ENCODE measurements around the gene PROSER2.

PROSER2 gene

DNA sequence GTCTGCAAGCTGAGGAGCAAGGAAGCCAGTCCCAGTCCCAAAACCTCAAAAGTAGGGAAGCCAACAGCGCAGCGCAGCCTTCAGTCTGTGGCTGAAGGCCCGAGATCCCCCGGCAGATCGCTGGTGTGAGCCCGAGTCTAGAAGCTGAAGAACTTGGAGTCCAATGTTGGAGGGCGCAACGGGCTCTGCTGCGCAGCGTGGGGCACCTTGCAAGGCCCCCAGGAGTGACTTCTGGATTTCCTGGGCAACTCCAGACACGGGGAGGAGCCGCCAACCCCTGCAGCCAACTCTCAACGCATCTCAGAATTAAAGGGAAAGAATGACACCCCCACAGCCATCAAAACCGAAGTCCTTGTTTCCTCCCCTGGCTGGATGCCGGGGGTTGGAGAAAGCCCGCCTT lies 18.8 kb upstream of the PROSER2 start:
- no peak overlapping the region for H3K4me3 ChIP-seq (ENCODE audit: low read depth, low read length)
- TF ChIP-seq, protein P1, sequence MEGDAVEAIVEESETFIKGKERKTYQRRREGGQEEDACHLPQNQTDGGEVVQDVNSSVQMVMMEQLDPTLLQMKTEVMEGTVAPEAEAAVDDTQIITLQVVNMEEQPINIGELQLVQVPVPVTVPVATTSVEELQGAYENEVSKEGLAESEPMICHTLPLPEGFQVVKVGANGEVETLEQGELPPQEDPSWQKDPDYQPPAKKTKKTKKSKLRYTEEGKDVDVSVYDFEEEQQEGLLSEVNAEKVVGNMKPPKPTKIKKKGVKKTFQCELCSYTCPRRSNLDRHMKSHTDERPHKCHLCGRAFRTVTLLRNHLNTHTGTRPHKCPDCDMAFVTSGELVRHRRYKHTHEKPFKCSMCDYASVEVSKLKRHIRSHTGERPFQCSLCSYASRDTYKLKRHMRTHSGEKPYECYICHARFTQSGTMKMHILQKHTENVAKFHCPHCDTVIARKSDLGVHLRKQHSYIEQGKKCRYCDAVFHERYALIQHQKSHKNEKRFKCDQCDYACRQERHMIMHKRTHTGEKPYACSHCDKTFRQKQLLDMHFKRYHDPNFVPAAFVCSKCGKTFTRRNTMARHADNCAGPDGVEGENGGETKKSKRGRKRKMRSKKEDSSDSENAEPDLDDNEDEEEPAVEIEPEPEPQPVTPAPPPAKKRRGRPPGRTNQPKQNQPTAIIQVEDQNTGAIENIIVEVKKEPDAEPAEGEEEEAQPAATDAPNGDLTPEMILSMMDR (IDR thresholded peaks at IDR 0.05; ENCODE audit: low read depth, low read length, missing control alignments): no peak
- no peak for DNase-seq (ENCODE audit: low read depth)

DNA sequence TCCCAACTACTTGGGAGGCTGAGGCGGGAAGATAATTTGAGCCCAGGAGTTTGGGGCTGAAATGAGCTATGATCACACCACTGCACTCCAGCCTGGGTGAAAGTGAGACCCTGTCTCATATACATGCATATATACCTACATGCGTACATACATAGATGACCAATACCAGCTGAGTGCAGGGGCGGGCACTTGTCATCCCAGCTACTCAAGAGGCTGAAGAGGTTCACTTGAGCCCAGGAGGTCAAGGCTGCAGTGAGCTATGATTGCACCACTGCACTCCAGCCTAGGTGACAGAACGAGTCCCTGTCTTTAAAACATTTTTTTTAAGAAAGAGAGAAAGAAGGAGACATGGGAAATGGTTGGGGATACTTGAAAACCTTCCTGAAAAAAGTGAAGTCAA lies 17.4 kb upstream of the PROSER2 start:
- DNase-seq (ENCODE audit: low read depth): no peak
- TF ChIP-seq, protein P1 (IDR thresholded peaks at IDR 0.05; ENCODE audit: low read depth, low read length, missing control alignments): no peak
- H3K4me3 ChIP-seq (ENCODE audit: low read depth, low read length): no peak overlapping the region

DNA sequence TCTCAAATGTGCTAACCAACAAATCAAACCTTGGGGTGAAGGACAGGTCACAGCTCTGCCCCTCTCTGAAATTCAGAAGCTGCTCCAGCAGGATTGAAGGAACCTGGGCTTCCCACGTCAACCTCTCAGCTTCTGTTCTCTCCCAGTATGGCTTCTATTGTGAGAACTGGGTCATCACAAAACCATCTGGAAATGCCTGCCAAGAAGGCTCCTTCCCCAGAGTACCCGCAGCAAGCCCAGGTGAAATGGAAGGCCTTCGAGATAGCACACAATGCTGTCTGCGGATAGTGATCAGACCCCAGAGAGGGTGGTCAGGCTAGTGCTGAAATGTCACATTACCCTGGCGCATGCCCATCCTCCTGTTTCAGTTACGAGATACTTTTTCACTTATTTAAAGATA lies 16.4 kb upstream of the PROSER2 start:
- no peak overlapping the region for H3K4me3 ChIP-seq (ENCODE audit: low read depth, low read length)
- no peak for DNase-seq (ENCODE audit: low read depth)
- TF ChIP-seq, protein P1 (IDR thresholded peaks at IDR 0.05; ENCODE audit: low read depth, low read length, missing control alignments): no peak

DNA sequence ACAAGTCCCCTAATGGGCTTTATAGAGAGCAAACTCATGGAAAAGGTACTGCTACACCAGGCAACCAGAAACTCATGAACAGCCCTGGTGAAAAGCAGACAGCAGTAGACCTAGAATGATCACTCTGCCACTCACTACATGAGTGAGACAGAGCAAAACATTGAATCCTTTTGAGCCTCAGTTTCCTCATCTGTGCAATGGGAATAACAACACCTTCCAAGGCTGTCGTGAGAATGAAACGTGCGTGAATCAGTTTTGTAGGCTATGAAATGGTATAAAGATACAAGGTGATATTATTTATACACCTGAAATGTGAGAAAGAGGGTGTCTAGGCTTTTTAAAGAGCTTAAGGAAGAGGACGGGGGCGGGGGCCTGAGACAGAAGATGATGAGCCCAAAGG lies 14.3 kb upstream of the PROSER2 start:
- DNase-seq (ENCODE audit: low read depth): no peak
- H3K4me3 ChIP-seq (ENCODE audit: low read depth, low read length): no peak overlapping the region
- TF ChIP-seq, protein P1 (IDR thresholded peaks at IDR 0.05; ENCODE audit: low read depth, low read length, missing control alignments): no peak

DNA sequence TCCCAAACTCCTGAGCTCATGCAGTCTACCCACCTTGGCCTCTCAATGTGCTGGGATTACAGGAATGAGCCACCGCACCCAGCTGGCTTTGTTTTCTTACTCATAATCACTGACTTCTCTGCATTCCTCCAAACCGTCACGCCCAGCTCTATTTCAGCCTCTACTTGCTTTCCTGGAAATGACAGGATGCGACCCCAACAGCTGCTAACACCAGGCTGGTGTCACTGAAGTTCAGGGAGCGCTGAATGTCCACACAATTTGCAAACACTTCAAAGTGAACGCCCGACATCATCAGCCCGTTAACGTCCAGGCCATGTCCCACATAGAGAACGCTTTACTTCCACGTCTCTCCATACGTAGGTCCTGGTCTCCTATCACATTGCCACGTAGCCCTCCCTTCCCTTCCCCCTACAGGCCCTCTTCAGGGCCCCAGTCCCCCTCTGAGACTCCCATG lies 12.8 kb upstream of the PROSER2 start:
- TF ChIP-seq, protein P1 (IDR thresholded peaks at IDR 0.05; ENCODE audit: low read depth, low read length, missing control alignments): no peak
- no peak for DNase-seq (ENCODE audit: low read depth)
- H3K4me3 ChIP-seq (ENCODE audit: low read depth, low read length): no peak overlapping the region

DNA sequence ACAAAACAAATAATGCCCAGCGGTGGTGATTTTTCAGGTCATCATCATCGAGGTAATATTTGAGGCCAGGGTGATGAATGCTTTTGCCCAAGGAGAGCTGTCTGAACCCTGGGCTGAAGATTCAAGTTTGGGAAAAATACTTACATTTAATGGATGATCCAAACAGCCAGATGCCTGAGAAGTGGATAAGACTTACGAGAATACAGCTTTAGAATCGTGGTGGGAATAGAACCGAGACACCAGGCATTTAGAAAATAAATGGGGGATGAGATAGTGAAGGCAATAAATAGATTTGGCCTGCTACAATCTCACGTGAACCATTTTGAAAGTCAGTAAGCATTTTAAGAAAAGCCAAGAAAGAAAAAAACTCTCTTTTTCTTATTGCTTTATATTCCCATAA lies 12.2 kb upstream of the PROSER2 start:
- TF ChIP-seq, protein P1 (IDR thresholded peaks at IDR 0.05; ENCODE audit: low read depth, low read length, missing control alignments): no peak
- H3K4me3 ChIP-seq (ENCODE audit: low read depth, low read length): no peak overlapping the region

DNA sequence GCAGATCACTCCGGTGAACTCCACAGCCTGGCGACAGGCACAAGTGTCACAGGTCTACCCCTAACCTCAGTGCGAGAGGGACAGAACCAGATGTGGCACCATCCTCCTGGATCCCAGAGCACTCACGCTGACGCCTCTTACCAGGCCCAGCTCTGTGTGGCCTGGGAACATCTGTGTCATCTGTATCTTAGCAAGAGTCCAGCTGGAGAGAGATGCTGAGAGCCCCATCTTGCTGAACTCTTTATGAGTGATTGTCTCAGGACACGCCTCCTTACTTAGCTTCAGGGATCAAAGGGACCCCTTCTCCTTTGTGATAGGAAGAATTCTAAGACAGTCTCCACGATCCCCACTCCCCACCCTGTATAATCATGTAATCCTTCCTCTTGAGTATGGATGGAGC lies 10.0 kb upstream of the PROSER2 start:
- TF ChIP-seq, protein P1 (IDR thresholded peaks at IDR 0.05; ENCODE audit: low read depth, low read length, missing control alignments): no peak
- no peak overlapping the region for H3K4me3 ChIP-seq (ENCODE audit: low read depth, low read length)
- DNase-seq (ENCODE audit: low read depth): no peak

More for the DNA sequence above, 12.2 kb upstream of the PROSER2 start:
- DNase-seq (ENCODE audit: low read depth): no peak
